Measurements from ENCODE around the gene SF3A1. TPM values are rescaled to one million over a fixed set of nuclear protein-coding genes. Genes with fewer than 3 reads are reported as not detected.

Gene SF3A1
- total RNA-seq, 1 experiment from 2014 or later, result 272 TPM

- DNase-seq (ENCODE audit: low spot score), result no peak
- no peaks in the 10 kb centered on the region for H3K27me3 Mint-ChIP-seq (ENCODE audit: low read depth)
- TF ChIP-seq HMGA2 (CRISPR knock-in tag; IDR thresholded peaks at IDR 0.05) (no peak), NR1H2 (CRISPR knock-in tag; IDR thresholded peaks at IDR 0.05) (no peak), ZNF121 (CRISPR knock-in tag; IDR thresholded peaks at IDR 0.05) (no peak), ZNF671 (CRISPR knock-in tag; IDR thresholded peaks at IDR 0.05) (no peak), STAT6 (CRISPR knock-in tag; conservative IDR thresholded peaks at IDR 0.05; ENCODE audit: low read depth) (no peak), ZBTB43 (CRISPR knock-in tag; IDR thresholded peaks at IDR 0.05) (no peak), ZNF425 (CRISPR knock-in tag; conservative IDR thresholded peaks at IDR 0.05) (no peak), ZNF219 (CRISPR knock-in tag; IDR thresholded peaks at IDR 0.05; ENCODE audit: borderline replicate concordance) (no peak), TCF7 (CRISPR knock-in tag; IDR thresholded peaks at IDR 0.05; ENCODE audit: low read depth) (no peak), NR3C1 (CRISPR knock-in tag; conservative IDR thresholded peaks at IDR 0.05; ENCODE audit: low read depth) (no peak), CBFB (CRISPR knock-in tag; IDR thresholded peaks at IDR 0.05; ENCODE audit: low read depth) (no peak), E2F4 (CRISPR knock-in tag; IDR thresholded peaks at IDR 0.05; ENCODE audit: borderline replicate concordance, low read depth) (no peak), MYBL2 (CRISPR knock-in tag; IDR thresholded peaks at IDR 0.05) (no peak), MAX (CRISPR knock-in tag; IDR thresholded peaks at IDR 0.05) (no peak), ZNF416 (CRISPR knock-in tag; IDR thresholded peaks at IDR 0.05) (no peak), AFF4 (CRISPR knock-in tag; IDR thresholded peaks at IDR 0.05; ENCODE audit: borderline replicate concordance) (no peak), HMGXB4 (CRISPR knock-in tag; IDR thresholded peaks at IDR 0.05) (no peak), ZNF423 (CRISPR knock-in tag; IDR thresholded peaks at IDR 0.05) (no peak), ZNF263 (CRISPR knock-in tag; IDR thresholded peaks at IDR 0.05; ENCODE audit: low read depth) (no peak), MLX (CRISPR knock-in tag; IDR thresholded peaks at IDR 0.05) (no peak)
- no peak overlapping the region for H3K27ac Mint-ChIP-seq
- no peak for ATAC-seq
- POLR2A ChIA-PET, result no interaction called here
- H3K9me3 Mint-ChIP-seq, result no peaks in the 10 kb centered on the region
- H3K36me3 Mint-ChIP-seq, result peaks cover 7% of the 10 kb centered on the region
- H3K4me3 Mint-ChIP-seq, result no peak overlapping the region
- CTCF ChIA-PET, result interaction anchor here (0.9 kb wide), 1 partner anchor 92 kb away, joined by 3 read pairs; no protein-coding TSS in a partner anchor
- no peaks in the 10 kb centered on the region for H3K4me1 Mint-ChIP-seq
Observed at GRCh38 chr22:30380011-30380410, 23.3 kb upstream of the SF3A1 start.
